ENCODE results near the gene AACS. TPM values are rescaled to one million over a fixed set of nuclear protein-coding genes. Genes with fewer than 3 reads are reported as not detected.

Gene AACS
- total and polyA plus RNA-seq, 2 of the 8 experiments (the other 6 are each of a cell fraction or from before 2014, with no cell fraction given), result 51.9 to 52.4 TPM

GRCh38 chr12:125133616-125134015 lies 68.4 kb downstream of the AACS start:
- peaks cover 0 to 55% (median 4%) of the 10 kb centered on the region in 4 experiments; a peak in 5 of 8 replicates for H3K36me3 ChIP-seq (ENCODE audit: control insufficient read depth in 2 of 4, insufficient read depth in 4 of 4, low read length in 3 of 4)
- H3K18ac ChIP-seq (ENCODE audit: extremely low read depth, low read length), result no peak overlapping the region
- H3K4ac ChIP-seq (replicated peaks; ENCODE audit: insufficient read length, low read depth, low read length), result no peak overlapping the region
- 0 out of 2 replicates have a peak, but pooled peaks cover 2% of the 10 kb centered on the region for H3K79me1 ChIP-seq (ENCODE audit: low read depth, low read length)
- no peak overlapping the region for H4K5ac ChIP-seq (ENCODE audit: insufficient read length, low read depth, low read length)
- ChIA-PET CTCF (ENCODE audit: partially characterized antibody) (interaction anchor here (0.5 kb wide), 1 partner anchor 44 kb away, joined by 3 read pairs; no protein-coding TSS in a partner anchor), POLR2A (ENCODE audit: partially characterized antibody) (no interaction called here)
- H3K27ac ChIP-seq (ENCODE audit: low read depth, low read length), result no peak overlapping the region; the same call in 1 of the 2 replicates
- no peak overlapping the region for H3K14ac ChIP-seq (ENCODE audit: insufficient read length)
- 88% methylated on average over 12 of the region's 12 CpGs; no CpG with 5 or more reads in 1 of the 2 experiments for WGBS, 2 experiments (ENCODE audit: extremely low coverage in 1 of 2, insufficient coverage in 1 of 2, insufficient read length in 1 of 2, insufficient replicate concordance in 2 of 2, low coverage in 1 of 2, low lambda C conversion rate in 2 of 2, missing lambda C conversion rate in 1 of 2)
- FAIRE-seq (no peak), DNase-seq (ENCODE audit: low read depth in 1 of 2, low spot score in 2 of 2) (no peak)
- no peak overlapping the region for H2AK5ac ChIP-seq (ENCODE audit: low read depth, low read length)
- no peak overlapping the region for H3K4me3 ChIP-seq (ENCODE audit: extremely low read depth in 1 of 4, insufficient read depth in 2 of 4, low read depth in 3 of 4, low read length in 4 of 4)
- no peaks in the 10 kb centered on the region for H3K9me3 ChIP-seq (ENCODE audit: insufficient read depth in 2 of 2, low read depth in 1 of 2, low read length in 1 of 2)
- H2BK20ac ChIP-seq (ENCODE audit: low read length), result no peak overlapping the region
- H4K8ac ChIP-seq (ENCODE audit: extremely low read depth, insufficient read depth, low read length), result no peak overlapping the region; the same call in 1 of the 2 replicates
- H2BK5ac ChIP-seq (ENCODE audit: low read depth, low read length), result no peak overlapping the region
- H3K79me2 ChIP-seq (ENCODE audit: control insufficient read depth in 1 of 2, insufficient read depth in 2 of 2, low read length in 2 of 2), result no peaks in the 10 kb centered on the region
- H2BK15ac ChIP-seq (ENCODE audit: low read length), result no peak overlapping the region
- H2BK120ac ChIP-seq (replicated peaks; ENCODE audit: low read depth, low read length), result no peak overlapping the region
- H3K56ac ChIP-seq (replicated peaks; ENCODE audit: insufficient read length, low read depth, low read length), result no peak overlapping the region
- no peaks in the 10 kb centered on the region for H3K23me2 ChIP-seq (ENCODE audit: low read depth, low read length)
- H3K4me1 ChIP-seq (replicated peaks in 1 of 4; ENCODE audit: control insufficient read depth in 3 of 4, insufficient read depth in 4 of 4, low read length in 3 of 4), result no peaks in the 10 kb centered on the region; a peak in 1 of 7 replicates
- H3K9ac ChIP-seq (replicated peaks in 1 of 4; ENCODE audit: extremely low read depth in 1 of 4, low read depth in 3 of 4, low read length in 3 of 4), result no peak overlapping the region
- H4K20me1 ChIP-seq (replicated peaks in 1 of 2; ENCODE audit: control insufficient read depth in 1 of 2, insufficient read depth in 2 of 2, low read length in 2 of 2), result peaks cover 0 to 3% of the 10 kb centered on the region in 2 experiments
- no peak overlapping the region for H3K23ac ChIP-seq (ENCODE audit: insufficient read length)
- no peaks in the 10 kb centered on the region for H3K27me3 ChIP-seq (replicated peaks in 1 of 4; ENCODE audit: control insufficient read depth in 3 of 4, extremely low read depth in 1 of 4, insufficient read depth in 3 of 4, low read length in 3 of 4)
- H4K91ac ChIP-seq (replicated peaks; ENCODE audit: insufficient read length, low read length), result no peak overlapping the region
- no peak overlapping the region for H2AFZ ChIP-seq (ENCODE audit: low read length)
- no peak overlapping the region for H2BK12ac ChIP-seq (ENCODE audit: low read depth, low read length)
- no peak overlapping the region for H3K4me2 ChIP-seq (ENCODE audit: insufficient read depth in 1 of 2, low read depth in 2 of 2, low read length in 2 of 2)
- TF ChIP-seq SAP30 (IDR thresholded peaks at IDR 0.05; ENCODE audit: insufficient read depth, insufficient replicate concordance, low read length), result no peak
- no peak for TF ChIP-seq CBX5 (IDR thresholded peaks at IDR 0.05; ENCODE audit: low read depth, low read length)
- TF ChIP-seq KDM1A (IDR thresholded peaks at IDR 0.05; ENCODE audit: borderline replicate concordance, low read length), result no peak
- no peak for TF ChIP-seq RNF2 (IDR thresholded peaks at IDR 0.05; ENCODE audit: borderline replicate concordance, low read depth, low read length, missing control alignments, poor library complexity, severe bottlenecking)
- no peak for TF ChIP-seq SIRT6 (IDR thresholded peaks at IDR 0.05; ENCODE audit: low read length)
- no peak for TF ChIP-seq POLR2A (IDR thresholded peaks at IDR 0.05; ENCODE audit: control extremely low read depth in 1 of 2, low read depth in 2 of 2, low read length in 2 of 2)
- no peak for TF ChIP-seq NRF1 (IDR thresholded peaks at IDR 0.05; ENCODE audit: low read depth, low read length)
- no peak for TF ChIP-seq RAD21 (IDR thresholded peaks at IDR 0.05 in 1 of 2, conservative IDR thresholded peaks at IDR 0.05 in 1 of 2; ENCODE audit: low read depth in 2 of 2, low read length in 2 of 2)
- no peak for TF ChIP-seq CTCF (IDR thresholded peaks at IDR 0.05; ENCODE audit: control extremely low read depth in 1 of 3, insufficient read depth in 1 of 3, low read depth in 1 of 3, low read length in 3 of 3)
- TF ChIP-seq SP4 (IDR thresholded peaks at IDR 0.05; ENCODE audit: low read length), result no peak
- TF ChIP-seq GABPA (IDR thresholded peaks at IDR 0.05; ENCODE audit: borderline replicate concordance, insufficient read depth, low read length), result no peak

Measured in H1 (cell line).